ENCODE measurements around the gene LAMP5. TPM values are rescaled to one million over a fixed set of nuclear protein-coding genes. Genes with fewer than 3 reads are reported as not detected.

The LAMP5 gene
- total RNA-seq, 1 experiment from 2014 or later: not detected

GRCh38 chr20:9491324-9491723 is 23.1 kb upstream of the LAMP5 start:
- Histone ChIP-seq H3K36me3 (no peaks in the 10 kb centered on the region), H3K4me1 (no peaks in the 10 kb centered on the region), H3K27ac (no peak overlapping the region), H3K4me3 (no peak overlapping the region), H3K9me3 (replicated peaks) (no peaks in the 10 kb centered on the region), H3K27me3 (peaks cover 3% of the 10 kb centered on the region; the same call in 1 of the 2 replicates)
- no peak for DNase-seq

GRCh38 chr20:9492067-9492466 is 22.3 kb upstream of the LAMP5 start:
- Histone ChIP-seq H3K4me1 (no peaks in the 10 kb centered on the region), H3K4me3 (no peak overlapping the region), H3K36me3 (no peaks in the 10 kb centered on the region), H3K27ac (no peak overlapping the region), H3K9me3 (replicated peaks) (no peaks in the 10 kb centered on the region), H3K27me3 (peaks cover 3% of the 10 kb centered on the region; the same call in 1 of the 2 replicates)
- no peak for DNase-seq

- no peaks in the 10 kb centered on the region for H3K4me1 ChIP-seq
- no peak for DNase-seq
- H3K36me3 ChIP-seq: no peaks in the 10 kb centered on the region
- H3K4me3 ChIP-seq: no peak overlapping the region
- peaks cover 3% of the 10 kb centered on the region; the same call in 1 of the 2 replicates for H3K27me3 ChIP-seq
- no peaks in the 10 kb centered on the region for H3K9me3 ChIP-seq (replicated peaks)
- no peak overlapping the region for H3K27ac ChIP-seq
Measured at GRCh38 chr20:9493803-9494202, 20.6 kb upstream of the LAMP5 start.

GRCh38 chr20:9495701-9496100 is 18.7 kb upstream of the LAMP5 start:
- H3K4me1 ChIP-seq: no peaks in the 10 kb centered on the region
- no peak for DNase-seq
- H3K9me3 ChIP-seq (replicated peaks): no peaks in the 10 kb centered on the region
- H3K27me3 ChIP-seq: 0 out of 2 replicates have a peak, but pooled peaks cover 3% of the 10 kb centered on the region
- no peak overlapping the region for H3K4me3 ChIP-seq
- no peaks in the 10 kb centered on the region for H3K36me3 ChIP-seq
- no peak overlapping the region for H3K27ac ChIP-seq

- H3K36me3 ChIP-seq: no peaks in the 10 kb centered on the region
- no peaks in the 10 kb centered on the region for H3K4me1 ChIP-seq
- H3K27me3 ChIP-seq: 0 out of 2 replicates have a peak, but pooled peaks cover 3% of the 10 kb centered on the region
- no peak for DNase-seq
- H3K9me3 ChIP-seq (replicated peaks): no peaks in the 10 kb centered on the region
- H3K27ac ChIP-seq: no peak overlapping the region
- H3K4me3 ChIP-seq: no peak overlapping the region
Measured at GRCh38 chr20:9496155-9496554, 18.2 kb upstream of the LAMP5 start.

GRCh38 chr20:9498322-9498721 is 16.1 kb upstream of the LAMP5 start:
- Histone ChIP-seq H3K9me3 (replicated peaks) (no peaks in the 10 kb centered on the region), H3K36me3 (no peaks in the 10 kb centered on the region), H3K4me1 (no peaks in the 10 kb centered on the region), H3K27me3 (0 out of 2 replicates have a peak, but pooled peaks cover 3% of the 10 kb centered on the region), H3K4me3 (no peak overlapping the region), H3K27ac (no peak overlapping the region)
- no peak for DNase-seq

GRCh38 chr20:9499126-9499899 is 15.1 kb upstream of the LAMP5 start:
- Histone ChIP-seq H3K4me1 (no peaks in the 10 kb centered on the region), H3K27ac (no peak overlapping the region), H3K36me3 (no peaks in the 10 kb centered on the region), H3K9me3 (replicated peaks) (no peaks in the 10 kb centered on the region), H3K27me3 (0 out of 2 replicates have a peak, but pooled peaks cover 3% of the 10 kb centered on the region), H3K4me3 (no peak overlapping the region)
- no peak for DNase-seq

GRCh38 chr20:9500121-9500520 is 14.3 kb upstream of the LAMP5 start:
- DNase-seq: no peak
- H3K27me3 ChIP-seq: 0 out of 2 replicates have a peak, but pooled peaks cover 3% of the 10 kb centered on the region
- no peaks in the 10 kb centered on the region for H3K9me3 ChIP-seq (replicated peaks)
- H3K4me3 ChIP-seq: no peak overlapping the region
- H3K4me1 ChIP-seq: no peaks in the 10 kb centered on the region
- no peaks in the 10 kb centered on the region for H3K36me3 ChIP-seq
- no peak overlapping the region for H3K27ac ChIP-seq

- no peaks in the 10 kb centered on the region for H3K36me3 ChIP-seq
- no peak overlapping the region for H3K27ac ChIP-seq
- no peak for DNase-seq
- no peaks in the 10 kb centered on the region for H3K9me3 ChIP-seq (replicated peaks)
- H3K4me3 ChIP-seq: no peak overlapping the region
- 0 out of 2 replicates have a peak, but pooled peaks cover 8% of the 10 kb centered on the region for H3K27me3 ChIP-seq
- H3K4me1 ChIP-seq: no peaks in the 10 kb centered on the region
Measured at GRCh38 chr20:9501473-9501872, 12.9 kb upstream of the LAMP5 start.

- Histone ChIP-seq H3K27me3 (0 out of 2 replicates have a peak, but pooled peaks cover 8% of the 10 kb centered on the region), H3K36me3 (no peaks in the 10 kb centered on the region), H3K9me3 (replicated peaks) (no peaks in the 10 kb centered on the region), H3K4me3 (no peak overlapping the region), H3K27ac (no peak overlapping the region), H3K4me1 (no peaks in the 10 kb centered on the region)
- DNase-seq: no peak
Measured at GRCh38 chr20:9503526-9504245, 10.7 kb upstream of the LAMP5 start.

GRCh38 chr20:9506280-9506821 is 8.0 kb upstream of the LAMP5 start:
- no peaks in the 10 kb centered on the region for H3K36me3 ChIP-seq
- no peak overlapping the region for H3K4me3 ChIP-seq
- H3K27ac ChIP-seq: no peak overlapping the region
- no peak for DNase-seq
- 0 out of 2 replicates have a peak, but pooled peaks cover 11% of the 10 kb centered on the region for H3K27me3 ChIP-seq
- no peaks in the 10 kb centered on the region for H3K4me1 ChIP-seq
- H3K9me3 ChIP-seq (replicated peaks): no peaks in the 10 kb centered on the region

- no peaks in the 10 kb centered on the region for H3K9me3 ChIP-seq (replicated peaks)
- H3K27me3 ChIP-seq: peaks cover 16% of the 10 kb centered on the region; the same call in 1 of the 2 replicates
- no peak for DNase-seq
- no peaks in the 10 kb centered on the region for H3K4me1 ChIP-seq
- no peak overlapping the region for H3K4me3 ChIP-seq
- H3K27ac ChIP-seq: no peak overlapping the region
- H3K36me3 ChIP-seq: no peaks in the 10 kb centered on the region
Measured at GRCh38 chr20:9506964-9507369, 7.4 kb upstream of the LAMP5 start.

GRCh38 chr20:9507544-9508239 is 6.7 kb upstream of the LAMP5 start:
- peaks cover 19% of the 10 kb centered on the region; the same call in 1 of the 2 replicates for H3K27me3 ChIP-seq
- no peak overlapping the region for H3K4me3 ChIP-seq
- H3K9me3 ChIP-seq (replicated peaks): no peaks in the 10 kb centered on the region
- no peaks in the 10 kb centered on the region for H3K4me1 ChIP-seq
- no peak for DNase-seq
- no peaks in the 10 kb centered on the region for H3K36me3 ChIP-seq
- no peak overlapping the region for H3K27ac ChIP-seq

- H3K4me1 ChIP-seq: no peaks in the 10 kb centered on the region
- no peaks in the 10 kb centered on the region for H3K9me3 ChIP-seq (replicated peaks)
- DNase-seq: no peak
- no peak overlapping the region for H3K4me3 ChIP-seq
- no peak overlapping the region for H3K27ac ChIP-seq
- H3K36me3 ChIP-seq: no peaks in the 10 kb centered on the region
- peaks cover 19% of the 10 kb centered on the region; the same call in 1 of the 2 replicates for H3K27me3 ChIP-seq
Measured at GRCh38 chr20:9508240-9508661, 6.1 kb upstream of the LAMP5 start.

All from SJCRH30 (cell line).